Psoas muscle (tissue), 8 donors: ENCODE results near the gene PUM1. TPM values are rescaled to one million over a fixed set of nuclear protein-coding genes. Genes with fewer than 3 reads are reported as not detected.

Experiments used
- ATAC-seq, 4 donors: fragments of 200-7000 bp; cut with Tn5 transposase; one replicate each; pipeline ENCODE4 v1.9.1; 2020; ENCODE audit warnings: moderate library complexity in 3 of 4, mild to moderate bottlenecking in 2 of 4
- DNase-seq, 2 donors: peaks; one replicate each; pipeline ENCODE4 v3.0.0-alpha.2; 2020
- H3K27ac ChIP-seq: fragments of 200-600 bp; one replicate; pipeline ENCODE4 v1.8.0; 2022
- H3K27me3 ChIP-seq, 3 donors: fragments of 200-600 bp in 1 of 3; one replicate each; pipeline versions ENCODE4 v1.6.1 to v1.8.0; 2013 to 2022; ENCODE audit warnings: low read length in 2 of 3, mild to moderate bottlenecking in 2 of 3, moderate library complexity in 1 of 3; ENCODE audit not compliant: insufficient read depth in 3 of 3
- H3K36me3 ChIP-seq, 2 donors: fragments of 200-600 bp in 1 of 2; one replicate each; pipeline versions ENCODE4 v1.6.1 to v1.8.0; 2013 to 2022; ENCODE audit warnings: low read depth in 1 of 2, mild to moderate bottlenecking in 1 of 2, moderate library complexity in 1 of 2; ENCODE audit not compliant: insufficient read depth in 1 of 2
- H3K4me1 ChIP-seq: fragments of 200-600 bp; one replicate; pipeline ENCODE4 v1.8.0; 2022
- H3K4me3 ChIP-seq: fragments of 200-600 bp; one replicate; pipeline ENCODE4 v1.8.0; 2022; ENCODE audit warnings: mild to moderate bottlenecking
- H3K9me3 ChIP-seq: fragments of 200-600 bp; one replicate; pipeline ENCODE4 v1.8.0; 2022
- CTCF ChIP-seq: fragments of 200-600 bp; IDR thresholded peaks from one replicate; pipeline ENCODE4 v1.8.0; 2022; ENCODE audit warnings: antibody characterized with exemption
- WGBS, 3 donors: extraction: QIAGEN DNeasy Blood & Tissue Kit; methylation state at CpG; one replicate each; pipeline versions ENCODE4 v1.1.6 to v1.1.7; 2013; 5-methylcytosine and 5-hydroxymethylcytosine counted together
- intact Hi-C, 2 donors: fragments of 100-400 bp; cut with DNase I; formaldehyde crosslinking; loops; one replicate each; pipeline versions ENCODE4 v1.11.0 to v1.14.2; 2022
- polyA plus RNA-seq, 3 donors: library from polyadenylated mRNA; stranded (reverse); fragments of 200-250 nt; gene quantifications; one replicate each; pipeline ENCODE4 v1.2.3, GENCODE V29; 2013
- total RNA-seq, 4 donors: library from RNA; stranded (reverse); fragmentation: NEBNext Ultra II Directional in 2 of 4; extraction: Animal tissue kit (Norgen Biotek cat#: 25700) in 2 of 4; gene quantifications; one replicate each; pipeline versions ENCODE4 v1.2.1 to v1.2.4, GENCODE V29; 2021 to 2023
- donor health status: healthy with polysubstance abuse.
- donor health status: DM: no; HTN: no; CAD: no; lungs with moderate emphysema.
- donor health status: Bipolar disorder and iron deficiency.
- donor health status: healthy.
- donor health status: DM: yes; HTN: yes; CAD: no.
- donor health status: DM: no; HTN: no; CAD: no.
- donor health status: DM: no; HTN: no; CAD: no.
- donor health status: DM: yes; HTN: yes; CAD: no.

Gene PUM1
- total and polyA plus RNA-seq, 7 donors: 16.8 to 93.4 (median 80.0) TPM

- no peak overlapping the region for H3K27ac ChIP-seq
- intact Hi-C loops: no loop called here
- no peak for DNase-seq
Observed at GRCh38 chr1:30929944-30930525, 135.5 kb downstream of the PUM1 start.

DNA sequence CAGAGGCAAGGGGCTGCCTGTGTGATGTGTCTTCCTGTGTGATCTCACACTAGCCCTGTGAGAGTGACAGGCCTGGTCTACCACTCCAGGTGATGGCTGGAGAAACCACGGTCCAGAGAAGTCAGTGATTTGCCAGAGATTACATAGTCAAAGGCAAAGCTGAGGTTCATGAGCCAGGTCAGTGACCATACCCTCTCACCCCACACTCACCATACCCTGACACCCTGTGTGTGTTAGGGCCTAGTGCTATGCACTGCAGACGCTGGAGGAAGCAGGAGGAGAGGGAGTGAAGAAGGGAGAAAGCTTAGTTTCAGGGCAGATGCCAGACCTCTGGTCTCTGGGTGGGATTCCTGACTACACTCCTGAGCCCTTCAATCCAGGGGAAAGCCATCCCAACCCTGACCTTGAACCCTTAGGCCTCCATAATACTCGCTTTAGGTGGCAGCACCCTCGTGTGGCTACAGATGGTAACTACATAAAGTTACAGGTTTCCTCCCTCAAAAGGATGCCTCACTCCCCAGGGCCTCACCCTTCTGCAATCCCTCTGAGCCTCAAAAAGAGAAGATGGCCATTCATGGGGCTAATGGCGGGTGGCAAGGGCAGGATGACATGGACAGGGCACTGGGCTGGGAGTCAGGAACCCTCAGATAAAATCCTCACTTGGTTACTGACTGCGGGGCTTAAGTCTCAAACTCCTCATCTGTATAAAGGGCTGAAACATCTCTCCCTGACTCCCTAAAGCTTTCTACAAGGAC, 136.2 kb downstream of the PUM1 start:
- no peak overlapping the region for H3K4me3 ChIP-seq
- TF ChIP-seq CTCF: peak; percentile 65
- ATAC-seq: peak; percentile 58 to 79 (median 70)
- H3K36me3 ChIP-seq: peaks cover 0 to 33% of the 10 kb centered on the region in 2 donors
- H3K27ac ChIP-seq: peak overlapping the region; percentile 5
- WGBS, 3 donors: 52 to 57% (median 53%) methylated on average over 6 of the region's 6 CpGs
- peaks cover 11% of the 10 kb centered on the region for H3K4me1 ChIP-seq
- no peaks in the 10 kb centered on the region for H3K27me3 ChIP-seq
- intact Hi-C loops: no loop called here
- no peak for DNase-seq
- no peaks in the 10 kb centered on the region for H3K9me3 ChIP-seq

More at GRCh38 chr1:30929944-30930525, 135.5 kb downstream of the PUM1 start:
- no peak for TF ChIP-seq CTCF
- H3K27me3 ChIP-seq: no peaks in the 10 kb centered on the region
- 55 to 77% (median 66%) methylated on average over 8 of the region's 8 CpGs for WGBS, 3 donors
- ATAC-seq: peak in 2 of 4 donors; percentile 19 to 36
- H3K4me3 ChIP-seq: no peak overlapping the region
- H3K4me1 ChIP-seq: peaks cover 17% of the 10 kb centered on the region
- no peaks in the 10 kb centered on the region for H3K9me3 ChIP-seq
- H3K36me3 ChIP-seq: peaks cover 2 to 40% of the 10 kb centered on the region in 2 donors

- H3K9me3 ChIP-seq: no peaks in the 10 kb centered on the region
- intact Hi-C loops: no loop called here
- DNase-seq (no peak), ATAC-seq (peak in 3 of 4 donors; percentile 34 to 61 (median 47))
- H3K27ac ChIP-seq: peak overlapping the region; percentile 5
- 25 to 73% (median 27%) methylated on average over 2 of the region's 2 CpGs for WGBS, 3 donors
- no peaks in the 10 kb centered on the region for H3K27me3 ChIP-seq
- H3K36me3 ChIP-seq: peaks cover 0 to 27% of the 10 kb centered on the region in 2 donors
- peaks cover 6% of the 10 kb centered on the region for H3K4me1 ChIP-seq
- H3K4me3 ChIP-seq: no peak overlapping the region
- TF ChIP-seq CTCF: no peak
Observed at GRCh38 chr1:30928789-30929134, 136.8 kb downstream of the PUM1 start.

GRCh38 chr1:30928171-30928570, 137.3 kb downstream of the PUM1 start:
- TF ChIP-seq CTCF: no peak
- intact Hi-C loops: no loop called here
- DNase-seq: no peak

More at GRCh38 chr1:30928171-30928570, 137.3 kb downstream of the PUM1 start:
- Histone ChIP-seq H3K4me1 (peaks cover 4% of the 10 kb centered on the region), H3K4me3 (no peak overlapping the region), H3K27me3 (no peaks in the 10 kb centered on the region), H3K36me3 (peaks cover 0 to 23% of the 10 kb centered on the region in 2 donors), H3K9me3 (no peaks in the 10 kb centered on the region), H3K27ac (peak overlapping the region; percentile 5)
- ATAC-seq: no peak
- WGBS, 3 donors: 73 to 83% (median 79%) methylated on average over 7 of the region's 7 CpGs
